K562 (cell line): ENCODE data around the gene CSNK1D.

ENCODE experiments used
- CHD1 ChIP-seq: fragments of 200-600 bp; sonication (generic); IDR thresholded peaks from one replicate; pipeline ENCODE4 v1.6.1; 2012; ENCODE audit warnings: mild to moderate bottlenecking, moderate library complexity, low read length, inconsistent platforms
- CTCF ChIP-seq, 3 experiments: IDR thresholded peaks in 2 of 3; conservative IDR thresholded peaks in 1 of 3; 2 replicates each; pipeline ENCODE4 v1.5.1; 2011 to 2012; ENCODE audit warnings: low read length in 3 of 3, mild to moderate bottlenecking in 3 of 3, control low read depth in 2 of 3, improper control_type of control experiment in 1 of 3, inconsistent platforms in 1 of 3, low read depth in 1 of 3, mixed read lengths in 1 of 3, moderate library complexity in 1 of 3; ENCODE audit not compliant: insufficient read depth in 2 of 3
- FOXA3 ChIP-seq, 2 experiments: fragments of 450-650 bp in 1 of 2; sonication (generic) in 1 of 2; formaldehyde crosslinking; IDR thresholded peaks in 1 of 2; conservative IDR thresholded peaks in 1 of 2; 2 replicates each; pipeline versions ENCODE4 v1.4.0 to v1.8.0; 2020 to 2022; ENCODE audit warnings: mild to moderate bottlenecking in 2 of 2, missing genetic modification reagents in 1 of 2
- NR2C2 ChIP-seq, 2 experiments: fragments of 200-800 bp in 1 of 2; sonication (Bioruptor generic) in 1 of 2; sonication (generic) in 1 of 2; formaldehyde crosslinking in 1 of 2; IDR thresholded peaks; 2 replicates each; pipeline versions ENCODE4 v1.6.1 to v1.8.0; 2016 to 2022; ENCODE audit warnings: mild to moderate bottlenecking in 1 of 2, missing compliant biosample characterization in 1 of 2, missing genetic modification characterization in 1 of 2, missing genetic modification reagents in 1 of 2
- PATZ1 ChIP-seq: fragments of 250-450 bp; sonication (Bioruptor Pico); IDR thresholded peaks from 2 replicates; pipeline ENCODE4 v1.5.0; 2020; ENCODE audit warnings: mild to moderate bottlenecking, borderline replicate concordance
- SAFB ChIP-seq: fragments of 200-400 bp; formaldehyde crosslinking; IDR thresholded peaks from 2 replicates; pipeline ENCODE4 v1.6.1; 2017; ENCODE audit warnings: low read depth, low read length, borderline replicate concordance
- STAT5B ChIP-seq: fragments of 250-450 bp; sonication (Bioruptor Pico); IDR thresholded peaks from 2 replicates; pipeline ENCODE4 v1.8.0; 2021; ENCODE audit warnings: mild to moderate bottlenecking, inconsistent platforms
- ZNF696 ChIP-seq: fragments of 250-450 bp; sonication (Bioruptor Pico); conservative IDR thresholded peaks from 2 replicates; pipeline ENCODE4 v1.4.0; 2020; ENCODE audit warnings: mild to moderate bottlenecking, moderate library complexity

- no peak for TF ChIP-seq PATZ1 (CRISPR knock-in tag)
- TF ChIP-seq CHD1: no peak
- TF ChIP-seq FOXA3 (CRISPR knock-in tag; conservative IDR thresholded peaks at IDR 0.05 in 1 of 2, IDR thresholded peaks at IDR 0.05 in 1 of 2): no peak
- no peak for TF ChIP-seq ZNF696 (CRISPR knock-in tag)
- TF ChIP-seq CTCF (IDR thresholded peaks at IDR 0.05 in 2 of 3, conservative IDR thresholded peaks at IDR 0.05 in 1 of 3; ENCODE audit: insufficient read depth in 2 of 3, low read depth in 1 of 3, low read length in 3 of 3): peak; percentile 65 to 87 (median 77)
- no peak for TF ChIP-seq SAFB
- TF ChIP-seq STAT5B: no peak
- no peak for TF ChIP-seq NR2C2 (CRISPR knock-in tag; IDR thresholded peaks at IDR 0.05)
- no peak for TF ChIP-seq NR2C2 (tag; IDR thresholded peaks at IDR 0.05)
Observed at GRCh38 chr17:82320956-82321927, 47.7 kb upstream of the CSNK1D start.
